Tibial artery (tissue), 4 donors: ENCODE results near the gene SCG3.

Experiments used
- DNase-seq, 2 donors: peaks; one replicate each; pipeline ENCODE4 v3.0.0-alpha.2; 2019
- H3K27ac ChIP-seq, 2 donors: fragments of 200-600 bp; sonication (generic) in 1 of 2; 1 replicate in 1 of 2; 2 replicates in 1 of 2; pipeline ENCODE4 v1.5.1; 2018 to 2019; ENCODE audit warnings: mild to moderate bottlenecking in 1 of 2
- H3K27me3 ChIP-seq, 2 donors: fragments of 200-600 bp; sonication (generic) in 1 of 2; one replicate each; pipeline versions ENCODE4 v1.5.1 to v1.6.0; 2016 to 2019
- H3K36me3 ChIP-seq, 3 donors: fragments of 200-600 bp; sonication (generic) in 2 of 3; one replicate each; pipeline ENCODE4 v1.5.1; 2016 to 2019; ENCODE audit warnings: mild to moderate bottlenecking in 2 of 3
- H3K4me1 ChIP-seq, 4 donors: fragments of 200-600 bp; sonication (generic) in 2 of 4; 1 replicate in 3 of 4; 2 replicates in 1 of 4; pipeline ENCODE4 v1.5.1; 2016 to 2019
- H3K4me3 ChIP-seq, 2 donors: fragments of 200-600 bp; sonication (generic) in 1 of 2; 1 replicate in 1 of 2; 2 replicates in 1 of 2; pipeline ENCODE4 v1.5.1; 2018 to 2019; ENCODE audit warnings: mild to moderate bottlenecking in 2 of 2
- H3K9me3 ChIP-seq, 3 donors: fragments of 200-600 bp; sonication (generic) in 1 of 3; one replicate each; pipeline ENCODE4 v1.5.1; 2016 to 2019
- intact Hi-C: fragments of 100-400 bp; cut with DNase I; formaldehyde crosslinking; loops from one replicate; pipeline ENCODE4 v1.15.0; 2023; ENCODE audit warnings: low total_unique reads
- TF ChIP-seq, protein P1 (sequence below), 2 experiments: fragments of 200-600 bp in 1 of 2; fragments of 450-650 bp in 1 of 2; IDR thresholded peaks; one replicate each; pipeline ENCODE4 v1.5.1; 2017 to 2019; ENCODE audit warnings: antibody characterized with exemption in 2 of 2, mild to moderate bottlenecking in 1 of 2, moderate library complexity in 1 of 2

The SCG3 gene

DNA sequence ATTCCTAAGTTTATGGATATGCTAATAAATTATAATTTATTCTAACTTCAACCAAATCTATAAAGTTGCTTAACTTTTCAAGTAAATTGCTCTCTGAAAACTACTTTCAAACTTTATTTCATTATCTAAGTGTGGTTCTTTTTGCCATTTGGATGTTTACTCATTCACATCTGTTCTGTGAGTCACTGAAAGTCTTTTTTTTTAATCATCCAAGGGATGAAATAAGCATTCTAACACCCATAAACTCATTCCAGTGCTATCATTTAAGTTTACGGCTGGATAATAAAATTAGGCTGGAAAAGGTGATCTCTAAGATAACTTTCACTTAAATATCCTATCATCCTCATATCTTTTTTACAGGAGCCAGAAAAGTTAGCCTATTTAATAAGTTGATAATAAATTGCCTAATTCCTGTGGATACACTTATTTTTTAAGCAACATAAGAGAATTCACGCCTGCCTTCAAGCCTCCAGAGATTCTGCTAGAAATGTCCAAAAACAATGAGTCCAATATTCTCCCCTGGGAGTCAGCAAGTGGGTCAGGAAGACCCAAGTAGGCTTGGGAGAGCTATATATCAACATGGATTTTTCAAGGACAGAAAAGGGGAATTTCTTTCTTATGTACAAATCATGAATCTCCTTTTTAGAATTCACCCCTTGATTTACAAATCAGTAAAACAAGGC, 25.8 kb downstream of the SCG3 start:
- Histone ChIP-seq H3K9me3 (no peaks in the 10 kb centered on the region), H3K4me3 (no peak overlapping the region), H3K36me3 (no peaks in the 10 kb centered on the region), H3K27ac (no peak overlapping the region), H3K27me3 (no peaks in the 10 kb centered on the region), H3K4me1 (no peaks in the 10 kb centered on the region)
- TF ChIP-seq, protein P1, sequence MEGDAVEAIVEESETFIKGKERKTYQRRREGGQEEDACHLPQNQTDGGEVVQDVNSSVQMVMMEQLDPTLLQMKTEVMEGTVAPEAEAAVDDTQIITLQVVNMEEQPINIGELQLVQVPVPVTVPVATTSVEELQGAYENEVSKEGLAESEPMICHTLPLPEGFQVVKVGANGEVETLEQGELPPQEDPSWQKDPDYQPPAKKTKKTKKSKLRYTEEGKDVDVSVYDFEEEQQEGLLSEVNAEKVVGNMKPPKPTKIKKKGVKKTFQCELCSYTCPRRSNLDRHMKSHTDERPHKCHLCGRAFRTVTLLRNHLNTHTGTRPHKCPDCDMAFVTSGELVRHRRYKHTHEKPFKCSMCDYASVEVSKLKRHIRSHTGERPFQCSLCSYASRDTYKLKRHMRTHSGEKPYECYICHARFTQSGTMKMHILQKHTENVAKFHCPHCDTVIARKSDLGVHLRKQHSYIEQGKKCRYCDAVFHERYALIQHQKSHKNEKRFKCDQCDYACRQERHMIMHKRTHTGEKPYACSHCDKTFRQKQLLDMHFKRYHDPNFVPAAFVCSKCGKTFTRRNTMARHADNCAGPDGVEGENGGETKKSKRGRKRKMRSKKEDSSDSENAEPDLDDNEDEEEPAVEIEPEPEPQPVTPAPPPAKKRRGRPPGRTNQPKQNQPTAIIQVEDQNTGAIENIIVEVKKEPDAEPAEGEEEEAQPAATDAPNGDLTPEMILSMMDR (IDR thresholded peaks at IDR 0.05), result no peak
- DNase-seq, result no peak
- intact Hi-C loops, result no loop called here

DNA sequence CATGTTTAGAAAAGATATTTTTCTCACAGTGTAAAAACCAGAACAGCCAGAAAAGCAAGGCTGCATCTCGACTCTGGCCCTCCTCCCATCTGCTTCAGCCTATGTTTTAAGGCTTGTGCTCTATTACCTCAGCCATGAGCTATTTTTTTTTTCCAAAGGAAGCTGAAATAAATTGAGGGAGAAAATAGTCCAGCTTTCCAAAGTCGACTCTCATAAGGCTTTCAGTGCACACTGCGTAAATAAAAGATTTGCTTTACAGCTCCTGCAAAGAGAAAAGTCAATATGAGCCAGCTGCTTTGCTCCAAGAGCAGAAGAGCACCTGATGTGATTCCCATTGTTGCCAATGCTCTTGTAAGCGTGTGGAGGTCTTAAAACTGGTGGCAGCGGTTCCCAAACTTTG, 26.7 kb downstream of the SCG3 start:
- H3K27me3 ChIP-seq, result no peaks in the 10 kb centered on the region
- TF ChIP-seq, protein P1 (IDR thresholded peaks at IDR 0.05), result no peak
- H3K36me3 ChIP-seq, result no peaks in the 10 kb centered on the region
- no peaks in the 10 kb centered on the region for H3K4me1 ChIP-seq
- no peak overlapping the region for H3K4me3 ChIP-seq
- H3K9me3 ChIP-seq, result no peaks in the 10 kb centered on the region
- intact Hi-C loops, result no loop called here
- DNase-seq, result no peak
- H3K27ac ChIP-seq, result no peak overlapping the region

DNA sequence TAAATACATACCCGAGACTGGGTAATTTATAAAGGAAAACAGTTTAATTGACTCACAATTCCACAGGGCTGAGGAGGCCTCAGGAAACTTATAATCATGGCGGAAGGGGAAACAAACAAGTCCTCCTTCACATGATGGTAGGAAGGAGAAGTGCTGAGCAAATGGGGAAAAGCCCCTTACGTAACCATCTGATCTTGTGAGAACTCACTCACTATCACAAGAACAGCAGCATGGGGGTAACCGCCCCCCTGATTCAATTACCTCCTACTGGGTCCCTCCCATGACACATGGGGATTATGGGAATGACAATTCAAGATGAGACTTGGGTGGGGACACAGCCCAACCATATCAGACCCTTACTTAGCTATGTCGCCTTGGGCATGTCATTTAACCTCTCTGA, 27.7 kb downstream of the SCG3 start:
- Histone ChIP-seq H3K27ac (no peak overlapping the region), H3K4me3 (no peak overlapping the region), H3K9me3 (no peaks in the 10 kb centered on the region), H3K36me3 (no peaks in the 10 kb centered on the region), H3K4me1 (no peaks in the 10 kb centered on the region), H3K27me3 (no peaks in the 10 kb centered on the region)
- no peak for DNase-seq
- TF ChIP-seq, protein P1 (IDR thresholded peaks at IDR 0.05), result no peak
- intact Hi-C loops, result no loop called here

DNA sequence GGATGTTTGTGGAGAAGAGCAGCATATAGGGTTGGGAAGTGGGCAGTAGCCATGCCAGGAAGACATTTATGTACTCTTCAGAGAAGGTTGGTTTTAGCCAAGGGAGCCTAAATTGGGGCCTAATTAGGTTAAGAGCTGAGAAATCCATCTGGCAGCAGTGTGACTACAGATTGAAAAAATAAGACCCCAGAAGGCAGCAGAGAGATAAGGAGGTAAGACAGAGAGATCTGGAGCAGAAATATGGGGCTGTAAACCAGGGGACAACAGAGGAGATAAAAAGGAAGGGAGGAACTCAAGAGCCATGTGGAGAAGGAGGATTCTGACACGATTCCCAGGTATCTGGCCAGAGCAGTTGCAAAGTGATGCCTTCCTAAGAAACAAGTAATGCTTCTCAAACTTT, 32.9 kb downstream of the SCG3 start:
- intact Hi-C loops, result no loop called here
- no peak for DNase-seq
- H3K4me3 ChIP-seq, result no peak overlapping the region
- H3K36me3 ChIP-seq, result no peaks in the 10 kb centered on the region
- H3K27ac ChIP-seq, result no peak overlapping the region
- H3K4me1 ChIP-seq, result no peaks in the 10 kb centered on the region
- H3K27me3 ChIP-seq, result no peaks in the 10 kb centered on the region
- H3K9me3 ChIP-seq, result no peaks in the 10 kb centered on the region
- TF ChIP-seq, protein P1 (IDR thresholded peaks at IDR 0.05), result no peak

DNA sequence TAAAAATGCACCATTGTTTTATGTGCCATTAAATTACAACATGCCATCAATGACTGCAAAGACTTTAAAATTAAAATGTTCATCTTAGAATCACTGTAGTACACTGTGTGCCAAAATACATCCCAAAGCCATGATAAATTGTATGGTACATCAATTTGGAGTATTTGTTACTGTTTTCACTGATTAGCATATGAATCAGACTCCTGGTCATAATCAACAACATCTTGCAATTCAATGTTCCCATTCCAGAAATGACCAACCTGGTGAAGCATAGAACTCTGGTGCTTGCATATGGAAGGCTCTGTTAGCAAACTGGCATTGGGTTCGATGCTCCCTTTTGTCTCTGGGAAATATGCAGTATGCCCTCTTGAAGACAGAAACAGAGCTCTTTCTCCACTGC, 33.6 kb downstream of the SCG3 start:
- Histone ChIP-seq H3K27ac (no peak overlapping the region), H3K4me1 (no peaks in the 10 kb centered on the region), H3K9me3 (no peaks in the 10 kb centered on the region), H3K36me3 (no peaks in the 10 kb centered on the region), H3K27me3 (no peaks in the 10 kb centered on the region), H3K4me3 (no peak overlapping the region)
- DNase-seq, result no peak
- intact Hi-C loops, result no loop called here
- TF ChIP-seq, protein P1 (IDR thresholded peaks at IDR 0.05), result no peak

DNA sequence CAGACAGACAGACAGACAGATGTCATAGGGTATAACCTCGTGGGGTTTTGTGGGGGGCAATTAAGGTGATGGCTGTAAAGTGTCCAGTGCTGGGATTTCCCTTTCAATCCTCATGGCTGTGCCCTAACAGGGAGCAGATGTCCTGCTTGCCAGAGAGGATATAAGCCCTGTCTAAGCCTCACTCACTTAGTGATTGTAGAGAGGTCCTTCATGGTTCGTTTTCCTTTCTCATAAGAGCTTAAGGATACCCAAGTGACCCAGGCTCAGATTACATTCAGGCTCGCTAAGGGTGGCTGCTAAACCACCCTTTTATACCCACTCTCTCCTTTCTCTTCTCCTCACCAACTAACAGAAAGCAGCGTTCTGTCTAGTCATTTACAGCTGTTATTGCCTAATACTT, 36.9 kb downstream of the SCG3 start:
- intact Hi-C loops, result no loop called here
- peaks cover 0 to 13% (median 5%) of the 10 kb centered on the region in 3 donors for H3K36me3 ChIP-seq
- H3K4me1 ChIP-seq, result no peaks in the 10 kb centered on the region
- no peak overlapping the region for H3K4me3 ChIP-seq
- H3K27me3 ChIP-seq, result no peaks in the 10 kb centered on the region
- TF ChIP-seq, protein P1 (IDR thresholded peaks at IDR 0.05), result no peak
- H3K9me3 ChIP-seq, result no peaks in the 10 kb centered on the region
- H3K27ac ChIP-seq, result no peak overlapping the region
- DNase-seq, result no peak
